ENCODE results near the gene HSD17B12. TPM values are rescaled to one million over a fixed set of nuclear protein-coding genes. Genes with fewer than 3 reads are reported as not detected.
A peak's percentile ranks its signal among the peaks of the same experiment; 100 is the strongest.

The HSD17B12 gene
- total and polyA plus RNA-seq, 2 of the 13 experiments (the other 11 are each of a cell fraction or from before 2014, with no cell fraction given), result 50.3 to 117 TPM

GRCh38 chr11:43880640-43881159, 200.2 kb downstream of the HSD17B12 start, which contains the start of gene ALKBH3 (continued):
- TF ChIP-seq ZNF75D (CRISPR knock-in tag; IDR thresholded peaks at IDR 0.05; ENCODE audit: borderline replicate concordance) (no peak), ZHX1 (CRISPR knock-in tag; IDR thresholded peaks at IDR 0.05; ENCODE audit: low read depth) (no peak; the same call in 1 of the 2 replicates), ZNF235 (CRISPR knock-in tag; IDR thresholded peaks at IDR 0.05; ENCODE audit: borderline replicate concordance) (no peak), ZNF597 (CRISPR knock-in tag; IDR thresholded peaks at IDR 0.05) (no peak), FOSL2 (CRISPR knock-in tag; IDR thresholded peaks at IDR 0.05) (peak; percentile 65), ZNF747 (CRISPR knock-in tag; IDR thresholded peaks at IDR 0.05; ENCODE audit: borderline replicate concordance) (peak; percentile 75; the same call in 1 of the 2 replicates), MIER2 (CRISPR knock-in tag; IDR thresholded peaks at IDR 0.05) (peak; percentile 78; the same call in 1 of the 2 replicates), POLR2AphosphoS2 (IDR thresholded peaks at IDR 0.05; ENCODE audit: low read depth, low read length) (no peak), RNF219 (CRISPR knock-in tag; IDR thresholded peaks at IDR 0.05) (no peak), MXI1 (IDR thresholded peaks at IDR 0.05; ENCODE audit: borderline replicate concordance, low read depth, low read length) (peak; percentile 59; the same call in 2 of the 3 replicates), TRIM24 (CRISPR knock-in tag; IDR thresholded peaks at IDR 0.05) (no peak), ZNF780A (CRISPR knock-in tag; IDR thresholded peaks at IDR 0.05) (no peak), ZNF772 (CRISPR knock-in tag; IDR thresholded peaks at IDR 0.05) (peak; percentile 93), HOXA7 (CRISPR knock-in tag; IDR thresholded peaks at IDR 0.05) (0 out of 2 replicates have a peak, but pooled peaks have one; percentile 62), SP4 (CRISPR knock-in tag; IDR thresholded peaks at IDR 0.05) (peak; percentile 75), ZBTB3 (CRISPR knock-in tag; IDR thresholded peaks at IDR 0.05; ENCODE audit: borderline replicate concordance, low read depth) (no peak), PRDM15 (CRISPR knock-in tag; IDR thresholded peaks at IDR 0.05) (no peak), ESRRA (CRISPR knock-in tag; IDR thresholded peaks at IDR 0.05; ENCODE audit: low read depth) (0 out of 2 replicates have a peak, but pooled peaks have one; percentile 42)
